NCI-H146 (cell line): ENCODE results near the gene PDLIM1.

ENCODE experiments used
- DNase-seq: peaks from one replicate; lab custom pipeline; 2025; lab: John Stamatoyannopoulos, UW

PDLIM1 gene

DNA sequence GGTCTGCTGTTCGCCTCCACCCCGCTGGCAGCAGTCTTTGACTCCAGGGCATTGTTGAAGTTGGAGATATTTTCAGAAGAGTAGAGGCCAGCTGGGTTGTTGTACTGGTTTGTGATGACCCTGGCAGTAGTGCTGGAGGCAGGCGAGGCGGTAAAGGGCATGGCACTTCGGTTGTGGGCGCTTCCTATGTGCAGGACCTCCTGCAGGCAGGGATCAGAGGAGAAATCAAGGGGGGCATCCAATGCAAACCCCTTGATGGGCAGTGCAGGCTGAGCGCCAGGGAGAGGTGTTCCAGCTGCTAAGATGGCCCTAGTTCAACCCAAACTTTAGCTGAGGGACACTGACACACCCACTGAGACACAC lies 27.0 kb downstream of the PDLIM1 start:
- DNase-seq = no peak

DNA sequence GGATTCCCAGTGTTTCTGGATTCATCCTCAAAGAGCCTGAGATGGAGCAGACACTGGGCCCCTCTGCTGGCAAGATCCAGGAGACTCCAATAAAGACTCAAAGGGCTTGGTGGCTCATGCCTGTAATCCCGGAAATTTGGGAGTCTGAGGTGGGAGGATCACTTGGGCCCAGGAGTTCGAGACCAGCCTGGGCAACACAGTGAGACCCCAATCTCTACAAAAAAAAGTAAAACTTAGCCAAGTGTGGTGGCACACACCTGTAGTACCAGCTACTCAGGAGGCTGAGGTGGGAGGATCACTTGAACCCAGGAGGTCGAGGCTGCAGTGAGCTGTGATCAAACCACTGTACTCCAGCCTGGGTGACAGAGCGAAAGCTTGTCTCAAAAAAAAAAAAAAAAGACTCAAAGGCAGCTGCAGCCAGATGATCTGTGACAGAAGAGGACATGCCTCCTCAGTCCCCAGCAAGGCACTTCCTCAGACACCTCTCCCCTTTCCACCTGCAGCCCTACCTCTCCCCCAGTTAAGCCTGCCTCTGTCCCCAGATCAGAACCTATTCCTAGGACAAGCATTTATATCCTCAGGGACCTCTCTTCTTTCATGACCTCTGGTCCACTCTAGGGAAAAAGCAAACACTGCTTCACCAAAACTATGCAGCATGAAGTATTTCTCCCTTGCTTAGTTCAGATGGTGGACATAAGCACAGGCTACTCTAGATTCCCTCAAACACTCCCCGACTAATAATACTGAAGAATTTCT lies 27.9 kb downstream of the PDLIM1 start:
- no peak for DNase-seq

DNA sequence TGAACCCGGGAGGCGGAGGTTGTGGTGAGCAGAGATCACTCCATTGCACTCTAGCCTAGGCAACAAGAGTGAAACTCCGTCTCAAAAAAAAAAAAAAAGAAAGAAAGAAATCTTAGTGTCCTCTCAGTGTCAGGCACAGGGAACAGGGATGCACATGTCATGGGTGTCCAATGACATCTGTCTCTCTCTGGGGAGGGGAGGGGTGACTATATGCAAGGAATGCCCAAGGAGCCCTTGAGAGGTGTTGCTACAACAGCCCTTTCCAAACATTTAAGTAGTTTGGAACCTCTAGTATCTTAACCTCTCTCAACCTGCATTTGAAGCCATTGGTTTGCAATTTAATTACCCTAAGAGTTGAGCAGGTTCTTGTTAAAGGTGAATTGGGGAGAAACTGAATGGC lies 28.9 kb downstream of the PDLIM1 start:
- no peak for DNase-seq

DNA sequence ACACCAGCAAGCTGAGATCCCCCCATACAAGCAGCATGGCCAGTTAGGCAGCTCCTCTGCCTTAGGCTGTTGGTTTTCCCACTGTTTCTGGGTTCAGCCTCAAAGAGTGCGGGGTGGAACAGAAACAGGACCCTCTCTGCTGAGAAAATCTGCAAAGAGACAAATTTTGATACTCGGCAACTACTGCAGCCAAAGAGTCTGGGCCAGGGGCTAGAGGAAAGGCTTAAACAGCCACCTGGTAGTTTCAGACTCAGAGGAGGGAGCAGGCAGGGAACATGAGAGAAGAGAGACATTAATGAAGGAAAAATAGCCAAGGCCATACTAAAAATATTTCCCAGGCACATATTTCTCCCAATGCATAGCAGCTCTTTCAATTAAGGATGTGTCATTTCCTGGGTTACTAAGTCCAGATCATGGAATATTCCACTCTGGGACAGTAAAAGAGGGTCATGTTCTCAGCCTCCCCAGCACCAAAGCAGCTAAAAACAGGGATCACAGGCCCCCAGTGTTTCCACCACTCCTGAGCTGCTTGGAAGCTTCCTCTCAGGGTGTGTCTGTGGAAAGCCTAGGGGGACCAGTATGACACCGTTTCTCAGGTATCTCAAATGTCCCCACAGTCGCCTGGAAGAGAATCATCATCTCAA lies 29.8 kb downstream of the PDLIM1 start:
- no peak for DNase-seq

DNA sequence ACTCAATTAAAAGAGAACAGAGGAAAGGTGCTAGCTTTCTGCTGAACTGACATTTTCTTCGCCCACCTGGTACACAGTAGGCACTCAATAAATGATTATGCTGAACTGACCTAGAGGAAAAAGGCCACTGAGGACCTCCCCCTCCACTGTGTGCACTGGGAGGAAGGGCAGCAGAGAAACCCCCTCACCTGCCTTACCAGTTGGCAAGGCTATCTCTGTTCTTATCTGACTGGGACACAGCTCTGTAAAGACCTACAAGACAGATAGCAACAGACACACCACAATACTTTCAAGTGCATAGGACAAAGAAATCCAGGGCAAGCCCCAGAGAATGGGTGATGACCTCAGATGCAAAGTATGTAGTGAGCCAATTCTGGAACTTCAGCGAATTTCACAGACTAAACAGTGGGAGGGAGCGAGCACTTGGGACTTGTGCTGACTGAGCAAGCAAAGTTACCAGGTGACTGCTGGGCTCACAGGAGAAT lies 30.4 kb downstream of the PDLIM1 start:
- no peak for DNase-seq

DNA sequence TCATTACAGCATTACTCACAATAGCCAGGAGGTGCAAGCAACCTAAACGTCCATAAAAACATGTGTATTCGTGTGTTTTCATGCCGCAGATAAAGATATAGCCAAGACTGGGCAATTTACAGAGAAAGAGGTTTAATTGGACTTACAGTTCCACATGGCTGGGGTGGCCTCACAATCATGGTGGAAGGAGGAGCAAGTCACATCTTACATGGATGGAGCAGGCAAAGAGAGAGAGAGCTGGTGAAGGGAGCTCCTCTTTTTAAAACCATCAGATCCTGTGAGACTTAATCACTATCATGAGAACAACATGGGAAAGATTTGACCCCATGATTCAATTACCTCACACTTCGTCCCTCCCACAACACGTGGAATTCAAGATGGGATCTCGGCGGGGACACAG lies 33.0 kb downstream of the PDLIM1 start:
- no peak for DNase-seq

DNA sequence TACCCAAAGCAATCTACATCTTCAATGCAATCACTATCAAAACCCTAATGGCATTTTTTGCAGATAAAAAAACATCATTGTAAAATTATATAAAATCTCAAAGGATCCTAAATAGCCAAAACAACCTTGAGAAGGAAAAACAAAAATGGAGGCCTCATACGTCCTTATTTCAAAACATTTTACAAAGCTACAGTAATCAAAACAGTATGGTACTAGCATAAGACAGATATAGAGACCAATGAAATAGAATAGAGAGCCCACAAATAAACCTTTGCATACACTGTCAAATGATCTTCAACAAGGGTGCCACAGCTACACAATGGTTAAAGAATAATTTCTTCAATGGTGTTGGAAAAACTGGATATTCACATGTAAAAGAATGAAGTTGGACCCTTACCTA lies 34.5 kb downstream of the PDLIM1 start:
- DNase-seq = no peak

DNA sequence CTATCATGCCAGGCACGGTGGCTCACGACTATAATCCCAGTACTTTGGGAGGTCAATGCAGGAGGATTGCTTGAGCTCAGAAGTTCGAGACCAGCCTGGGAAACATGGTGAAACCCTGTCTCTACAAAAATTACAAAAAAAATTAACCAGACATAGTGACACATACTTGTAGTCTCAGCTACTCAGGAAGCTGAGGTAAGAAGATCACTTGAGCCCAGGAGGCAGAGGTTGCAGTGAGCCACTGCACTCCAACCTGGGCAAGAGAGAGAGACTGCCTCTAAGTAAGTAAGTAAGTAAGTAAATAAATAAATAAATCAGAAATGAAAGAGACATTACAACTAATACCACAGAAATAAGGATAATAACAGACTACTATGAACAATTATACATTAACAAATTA lies 36.2 kb downstream of the PDLIM1 start:
- no peak for DNase-seq

DNA sequence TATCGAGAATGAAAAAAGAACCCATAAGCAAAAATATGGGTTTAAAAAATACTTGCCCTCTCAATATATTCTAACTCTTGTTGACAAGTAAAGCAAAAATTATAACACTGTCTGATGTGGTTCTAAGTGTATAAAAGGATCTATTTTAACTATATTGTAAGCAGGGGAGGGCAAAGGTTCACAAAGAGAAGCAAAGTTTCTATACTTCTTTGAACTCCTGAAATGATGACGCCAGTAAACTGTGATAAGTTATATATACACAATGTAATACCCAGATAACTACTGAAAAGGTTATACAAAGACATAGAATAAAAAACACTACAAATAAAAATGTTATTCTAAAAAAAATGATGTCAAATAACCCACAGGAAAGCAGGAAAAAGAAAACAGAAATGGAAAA lies 37.1 kb downstream of the PDLIM1 start:
- no peak for DNase-seq

DNA sequence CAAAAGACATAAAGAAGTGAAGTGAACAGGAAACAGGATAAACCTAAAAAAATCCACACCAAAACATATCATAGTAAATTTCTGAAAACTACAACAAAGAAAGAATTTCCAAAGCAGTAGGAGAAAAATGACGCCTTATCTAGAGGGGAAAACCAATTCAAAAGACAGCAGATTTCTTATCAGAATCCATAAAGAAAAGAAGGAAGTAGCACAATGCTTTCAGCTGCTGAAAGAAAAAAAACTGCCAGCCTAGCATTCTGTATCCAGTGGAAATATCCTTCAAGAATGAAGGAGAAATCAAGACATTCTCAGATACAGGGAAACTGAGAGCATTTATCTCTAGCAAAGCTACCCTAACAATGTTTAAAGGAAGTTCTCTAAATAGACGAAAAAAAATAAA lies 37.8 kb downstream of the PDLIM1 start:
- no peak for DNase-seq

DNA sequence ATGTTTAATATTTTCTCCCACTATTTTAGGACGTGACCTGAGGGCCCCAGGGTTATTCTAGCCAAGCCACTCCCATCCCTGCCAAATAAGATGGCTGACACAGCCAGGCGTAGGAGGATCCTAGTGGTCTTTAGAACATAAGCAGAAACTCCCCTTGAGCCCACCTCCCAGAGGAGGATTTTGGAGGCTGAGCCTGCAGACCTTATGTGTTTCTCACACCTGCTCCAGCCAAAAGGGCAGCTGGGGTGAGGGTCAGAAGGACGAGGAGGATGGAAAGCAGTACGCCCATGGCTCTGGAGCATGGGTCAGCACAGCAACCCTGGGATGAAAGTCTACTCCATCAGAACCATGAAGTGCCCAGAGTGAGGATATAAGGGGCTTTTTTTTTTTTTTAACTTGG lies 39.9 kb downstream of the PDLIM1 start:
- no peak for DNase-seq

DNA sequence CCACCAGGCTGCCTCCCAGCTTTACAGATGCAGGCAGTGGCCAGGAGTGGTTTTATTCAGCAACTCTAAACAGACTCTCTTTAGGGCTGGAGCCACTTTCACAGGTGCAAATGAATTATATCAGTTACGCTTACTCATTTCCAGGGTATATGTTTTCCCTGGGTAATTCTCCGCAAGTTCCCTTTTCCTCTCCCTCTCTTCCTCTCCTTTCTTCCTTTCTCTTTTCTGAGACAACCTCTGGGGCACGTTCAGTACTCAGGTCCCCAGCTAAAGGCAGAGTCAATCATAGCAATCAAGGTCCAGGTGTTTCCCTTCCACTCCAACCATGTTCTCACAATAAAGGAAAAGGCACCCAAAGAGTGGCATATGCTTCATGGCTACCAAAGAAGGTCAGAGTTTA lies 41.3 kb downstream of the PDLIM1 start:
- DNase-seq = no peak

DNA sequence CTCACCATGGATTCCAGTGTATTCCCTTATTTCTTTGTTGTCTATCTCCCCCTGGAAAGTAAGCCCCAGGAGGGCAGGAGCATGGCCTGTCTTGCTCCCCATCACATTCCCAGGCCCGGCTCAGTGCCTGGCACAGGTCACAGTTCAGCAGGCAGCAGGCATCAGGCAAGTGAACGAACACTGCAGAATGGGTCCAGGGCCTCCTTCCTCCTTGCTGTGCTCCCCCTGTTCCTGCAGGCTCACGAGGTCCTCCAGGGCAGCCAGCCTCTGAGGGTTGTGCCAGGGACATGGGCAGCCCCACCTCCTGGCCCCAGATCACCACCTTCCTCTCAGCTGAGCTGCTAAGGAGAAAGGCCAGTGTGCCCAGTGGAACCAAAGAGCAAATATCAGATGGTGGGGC lies 41.8 kb downstream of the PDLIM1 start:
- DNase-seq = no peak

DNA sequence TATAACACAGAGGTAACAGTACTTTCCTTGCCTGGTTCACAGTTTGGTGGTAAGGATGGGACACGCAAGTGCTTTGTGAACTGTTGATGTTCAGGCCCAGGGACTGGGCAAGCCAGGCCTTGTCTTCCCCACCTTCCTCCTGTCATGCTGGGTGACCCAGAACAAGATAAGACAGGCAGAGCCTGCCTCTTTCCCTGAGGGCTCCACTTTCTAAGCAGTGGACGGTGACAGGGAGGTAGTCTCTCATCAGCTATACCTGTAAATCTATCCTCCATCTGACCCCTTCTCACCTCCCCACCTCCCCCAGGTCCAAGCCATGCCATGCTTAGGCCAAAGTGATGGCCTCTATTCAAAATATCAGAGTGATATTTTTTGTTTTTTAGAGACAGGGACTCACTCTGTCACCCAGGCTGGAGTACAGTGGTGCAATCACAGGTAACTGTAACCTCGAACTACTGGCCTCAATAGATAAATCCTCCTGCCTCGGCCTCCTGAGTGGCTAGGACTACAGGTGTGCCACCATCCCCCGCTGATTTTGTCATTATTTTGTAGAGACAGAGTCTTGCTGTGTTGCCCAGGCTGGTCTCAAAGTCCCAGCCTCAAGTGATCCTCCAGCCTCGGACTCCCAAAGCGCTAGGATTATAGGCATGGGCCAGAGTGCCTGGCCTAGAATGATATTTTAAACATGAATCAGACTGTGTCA lies 42.8 kb downstream of the PDLIM1 start:
- no peak for DNase-seq

DNA sequence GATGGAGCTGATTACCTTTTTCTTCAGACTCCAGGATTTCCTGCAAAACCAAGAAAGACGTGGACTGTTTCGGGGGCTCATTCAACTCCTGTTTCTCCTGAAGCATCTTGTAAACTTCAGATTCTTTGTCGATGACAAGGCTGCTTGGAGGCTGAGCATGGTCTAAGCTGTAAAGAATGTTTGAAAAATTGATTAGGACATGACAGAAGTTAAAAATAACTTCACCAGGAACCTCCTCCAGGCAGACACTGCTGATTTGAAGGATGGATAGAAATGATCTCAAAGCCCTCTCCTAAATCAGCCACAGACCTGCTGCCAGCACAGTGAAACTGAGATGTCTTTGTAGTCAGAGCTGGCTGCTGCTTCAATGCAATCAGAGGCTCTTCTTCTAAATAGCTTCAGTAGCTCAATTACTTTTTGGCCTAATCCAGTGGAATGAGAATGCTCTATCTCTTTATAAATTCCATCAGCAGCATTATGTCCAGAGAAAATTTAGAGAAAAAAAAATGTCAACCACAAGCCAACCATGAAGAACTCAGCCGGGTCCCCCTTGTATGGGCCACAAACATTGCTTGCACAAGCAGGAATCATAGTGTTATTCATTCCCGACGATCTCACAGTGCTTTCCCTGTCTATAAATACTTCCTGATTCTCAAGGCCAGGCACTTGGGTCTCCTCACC lies 43.5 kb downstream of the PDLIM1 start:
- no peak for DNase-seq

DNA sequence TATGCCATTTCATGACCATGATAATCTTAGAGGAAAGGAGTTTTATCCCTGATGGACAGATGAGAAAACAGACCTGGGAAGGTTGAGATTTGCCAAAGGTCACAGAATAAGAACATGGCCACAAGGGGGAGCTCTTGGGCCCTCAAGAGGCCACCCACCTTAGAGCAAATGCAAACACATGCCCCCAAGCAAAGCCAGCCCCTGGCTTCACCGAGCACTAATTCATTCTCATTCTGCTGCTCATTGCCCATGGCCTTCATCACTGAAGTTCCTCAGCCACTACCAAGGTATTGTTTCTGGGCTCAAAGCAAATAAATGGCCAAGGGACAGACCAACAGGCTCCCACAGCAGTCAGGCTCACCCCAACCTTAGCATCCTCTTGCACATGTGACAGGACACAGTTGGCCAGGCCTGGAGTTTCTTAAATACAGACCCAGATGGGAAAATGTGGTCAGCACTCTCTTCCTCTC lies 44.2 kb downstream of the PDLIM1 start:
- DNase-seq = peak; percentile 68

DNA sequence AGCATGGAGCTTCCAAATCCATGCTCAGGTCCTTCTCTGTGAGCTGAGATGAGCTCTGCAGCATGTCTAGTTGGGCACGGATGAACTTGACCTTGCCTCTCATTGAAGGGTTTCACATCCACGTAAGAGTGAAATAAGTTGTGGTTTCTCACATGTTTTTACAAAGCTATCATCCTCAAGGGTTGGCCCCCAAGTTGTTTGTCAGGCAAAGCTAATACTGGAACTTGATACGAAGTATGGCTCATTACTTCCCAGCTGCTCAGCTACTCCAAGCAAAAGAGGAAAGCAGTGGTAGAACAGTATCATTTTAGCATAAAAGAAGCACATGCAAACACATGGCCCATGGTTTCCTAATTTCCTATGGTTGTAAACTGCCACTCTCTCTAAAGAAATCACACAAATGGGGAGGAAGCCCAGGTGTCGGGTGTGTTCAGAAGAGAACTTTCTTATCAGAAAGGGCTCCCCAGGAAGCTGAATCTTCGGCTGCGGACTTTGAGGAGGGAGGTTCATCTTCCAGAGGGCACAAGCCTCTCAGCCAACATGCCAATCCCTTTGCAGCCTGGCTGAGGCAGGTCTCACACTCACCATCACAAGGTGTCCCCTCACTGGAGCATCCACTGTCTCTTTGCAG lies 45.3 kb downstream of the PDLIM1 start:
- no peak for DNase-seq

DNA sequence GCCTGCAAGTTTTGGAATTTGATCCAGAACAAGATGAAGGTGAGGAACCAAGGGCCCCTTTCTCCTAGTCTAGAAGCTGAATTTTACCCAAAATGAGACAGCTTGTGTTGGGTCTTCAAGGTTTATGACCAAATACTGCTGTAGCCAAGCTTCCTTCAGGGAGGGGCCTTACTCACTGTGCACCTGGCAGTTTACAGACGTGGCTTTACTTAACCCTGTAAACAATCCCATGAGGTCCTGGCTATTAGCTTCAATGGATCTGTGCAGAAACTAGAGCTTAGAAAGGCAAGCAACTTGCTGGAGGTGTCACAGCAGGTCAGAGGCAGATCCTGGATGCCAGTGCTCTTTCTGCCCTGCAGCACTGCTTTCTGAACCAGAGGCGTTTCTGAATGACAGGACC lies 46.7 kb downstream of the PDLIM1 start:
- DNase-seq = no peak

DNA sequence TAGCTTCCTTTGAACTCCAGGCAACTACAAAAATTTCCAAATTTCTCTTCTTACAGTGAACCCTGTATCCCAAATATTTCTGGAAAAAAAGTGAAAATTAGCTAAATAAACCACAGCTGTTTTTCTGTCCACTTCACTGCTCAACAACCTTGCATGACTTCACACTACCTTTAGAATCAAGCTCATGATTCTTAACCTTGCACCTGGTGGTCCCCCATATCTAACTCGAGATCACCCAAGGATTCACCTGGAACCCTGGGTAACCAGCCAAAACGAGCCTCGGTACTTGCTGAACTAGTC lies 47.5 kb downstream of the PDLIM1 start:
- DNase-seq = no peak

DNA sequence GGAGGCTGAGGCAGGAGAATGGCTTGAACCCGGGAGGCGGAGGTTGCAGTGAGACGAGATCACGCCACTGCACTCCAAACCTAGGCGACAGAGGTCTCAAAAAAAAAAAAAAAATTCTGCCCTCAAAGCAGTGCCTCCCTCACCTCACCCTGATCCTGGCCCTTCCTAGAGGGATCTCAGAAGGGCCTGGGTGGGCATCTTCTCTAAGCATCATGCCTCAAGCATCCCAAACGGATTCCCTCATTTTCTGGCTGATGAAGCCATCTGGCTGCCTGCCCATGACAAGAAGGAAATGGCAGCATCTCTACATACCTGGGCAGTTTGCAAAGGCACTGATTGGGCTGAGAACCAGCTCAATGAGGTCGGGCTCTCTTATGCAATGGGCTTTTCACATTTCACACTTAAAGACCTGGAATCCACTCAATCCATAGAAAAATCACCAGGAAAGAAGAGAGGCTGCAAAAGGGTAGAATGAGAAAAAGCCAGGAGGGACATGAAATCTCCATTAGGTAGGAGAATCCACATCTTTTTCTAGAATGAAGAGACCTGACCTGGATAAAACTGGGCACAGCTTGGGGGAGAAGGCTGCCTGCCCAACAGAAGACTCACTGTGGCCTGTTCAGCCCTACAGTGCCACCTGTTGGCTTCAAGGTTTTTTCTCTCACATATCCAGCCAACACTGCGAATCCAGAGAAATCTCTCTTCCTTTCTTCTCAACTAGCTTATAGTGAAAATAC lies 48.1 kb downstream of the PDLIM1 start:
- peak; percentile 38 for DNase-seq

DNA sequence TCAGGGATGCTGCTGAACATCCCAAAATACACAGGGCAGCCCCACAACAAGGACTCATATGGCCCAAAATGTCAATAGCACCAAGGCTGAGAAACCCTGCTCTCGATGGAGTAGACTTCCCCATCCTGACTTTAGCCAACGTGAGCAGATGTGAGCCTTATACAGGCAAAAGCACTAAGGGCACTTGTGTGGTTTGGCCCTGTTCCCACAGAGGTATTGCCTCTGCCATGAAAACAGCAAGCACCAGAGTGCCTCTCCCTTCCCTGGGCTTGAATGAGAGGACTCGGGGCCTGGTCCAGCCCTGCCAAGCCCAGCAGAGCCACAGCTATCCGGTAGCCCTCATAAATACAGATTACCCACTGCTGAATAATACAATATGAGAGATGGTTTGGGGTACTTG lies 49.3 kb downstream of the PDLIM1 start:
- DNase-seq = no peak

DNA sequence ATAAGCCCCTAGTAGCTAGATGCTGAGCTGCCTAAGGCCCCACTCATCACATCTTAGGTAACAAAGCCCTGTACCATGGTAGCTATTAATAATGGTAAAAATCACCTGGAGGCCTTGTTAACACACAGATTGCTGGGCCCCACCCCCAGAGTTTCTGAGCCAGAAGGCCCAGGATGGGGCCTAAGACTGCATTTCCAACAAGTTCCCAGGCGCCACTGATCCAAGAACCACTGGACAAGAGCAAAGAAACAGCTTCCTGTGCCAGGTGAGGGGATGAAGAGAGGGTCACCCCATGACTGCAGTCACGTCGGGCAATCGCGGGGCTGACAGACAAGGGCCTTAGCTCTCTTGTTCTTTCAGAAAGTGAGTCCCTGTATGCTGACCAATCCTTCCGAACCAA lies 50.0 kb downstream of the PDLIM1 start:
- no peak for DNase-seq
